ENCODE measurements around the gene BMPR1B. TPM values are rescaled to one million over a fixed set of nuclear protein-coding genes. Genes with fewer than 3 reads are reported as not detected.

Gene BMPR1B
- total RNA-seq = 42.5 TPM

DNA sequence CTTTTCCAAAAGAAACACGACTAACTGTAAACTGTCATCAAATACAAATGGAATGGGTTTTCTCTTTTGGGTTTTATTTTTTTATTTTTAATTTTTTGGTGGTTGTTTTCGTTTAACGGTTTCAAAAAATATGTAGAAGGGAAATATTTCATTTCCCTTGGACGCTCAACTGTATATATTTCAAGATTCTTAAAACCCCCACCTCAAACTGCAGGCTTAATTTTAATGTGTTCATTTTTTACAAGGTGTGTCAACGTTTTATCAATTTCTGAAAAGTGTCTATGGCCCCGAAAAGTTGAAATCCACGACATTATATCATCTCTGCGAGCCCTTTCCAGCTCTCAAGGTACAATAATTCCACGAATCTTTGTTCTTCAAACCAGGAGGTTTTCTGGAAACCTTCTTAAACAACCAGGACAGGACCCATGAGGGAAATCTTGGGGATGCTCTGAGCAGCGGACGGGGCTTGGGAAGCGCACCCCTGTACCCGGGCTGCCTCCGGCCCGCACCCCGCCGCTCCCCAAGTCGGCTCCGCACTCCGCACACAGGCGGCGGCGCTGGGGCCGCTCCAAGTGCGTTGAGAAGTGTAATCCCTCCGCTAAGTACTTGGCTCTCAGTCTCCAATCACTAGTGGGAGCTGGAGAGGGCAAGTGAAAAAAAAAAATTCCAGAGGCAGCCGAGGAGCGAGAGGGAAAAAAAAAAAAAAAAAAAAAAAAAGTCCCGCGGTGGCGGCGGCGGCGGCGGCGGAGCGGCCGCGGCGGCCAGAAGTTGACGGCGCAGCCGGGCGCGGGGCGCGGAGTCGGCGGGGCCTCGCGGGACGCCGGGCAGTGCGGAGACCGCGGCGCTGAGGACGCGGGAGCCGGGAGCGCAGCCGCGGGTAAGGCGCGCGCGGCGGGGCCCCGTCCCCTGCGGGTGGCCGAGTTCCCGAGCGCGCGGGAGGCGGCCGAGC, at the start of gene BMPR1B:
Gene BMPR1B (plus strand): TSS at position 764 of the 949 bp plus-strand sequence. CDS start 346,470 bp downstream, outside the sequence.
- DNase-seq = peak; percentile 85

DNA sequence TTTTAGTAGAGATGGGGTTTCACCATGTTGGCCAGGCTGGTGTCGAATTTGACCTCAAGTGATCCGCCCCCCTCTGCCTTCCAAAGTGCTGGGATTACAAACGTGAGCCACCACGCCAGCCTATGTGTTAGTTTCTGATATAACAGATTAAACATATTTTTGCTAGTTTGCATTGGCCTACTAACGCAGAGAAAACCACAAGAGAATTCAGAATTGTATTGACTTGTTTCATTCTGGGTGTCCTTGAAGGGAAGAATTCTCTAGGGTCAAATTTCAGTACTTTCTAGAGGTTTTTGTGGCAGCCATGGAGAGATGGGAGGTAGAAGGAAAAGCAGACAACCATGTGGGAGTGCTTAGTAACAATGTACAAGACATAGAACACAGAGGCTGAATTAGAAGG, 46.1 kb upstream of the BMPR1B start:
- no peak for DNase-seq

- DNase-seq = no peak
Measured at GRCh38 chr4:94714365-94715160, 43.2 kb upstream of the BMPR1B start.

DNA sequence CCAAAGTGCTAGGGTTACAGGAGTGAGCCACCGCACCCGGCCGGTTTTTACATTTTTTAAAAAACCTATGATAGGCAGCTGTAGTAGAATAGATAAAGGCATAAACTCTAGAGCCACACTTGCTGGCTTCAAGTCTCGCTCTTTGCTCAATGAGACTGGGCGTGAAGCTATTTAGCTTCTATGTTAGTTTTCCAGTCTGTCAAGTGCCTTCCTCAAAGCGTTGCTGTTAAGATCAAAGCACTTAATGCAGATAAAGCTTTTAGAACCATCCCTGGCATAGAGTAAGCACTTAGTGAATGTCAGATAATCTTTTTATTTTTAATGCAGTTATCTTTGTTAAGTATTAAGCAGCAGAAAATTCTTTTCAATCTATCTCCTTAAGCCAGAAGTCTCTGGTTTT, 42.0 kb upstream of the BMPR1B start:
- no peak for DNase-seq

DNA sequence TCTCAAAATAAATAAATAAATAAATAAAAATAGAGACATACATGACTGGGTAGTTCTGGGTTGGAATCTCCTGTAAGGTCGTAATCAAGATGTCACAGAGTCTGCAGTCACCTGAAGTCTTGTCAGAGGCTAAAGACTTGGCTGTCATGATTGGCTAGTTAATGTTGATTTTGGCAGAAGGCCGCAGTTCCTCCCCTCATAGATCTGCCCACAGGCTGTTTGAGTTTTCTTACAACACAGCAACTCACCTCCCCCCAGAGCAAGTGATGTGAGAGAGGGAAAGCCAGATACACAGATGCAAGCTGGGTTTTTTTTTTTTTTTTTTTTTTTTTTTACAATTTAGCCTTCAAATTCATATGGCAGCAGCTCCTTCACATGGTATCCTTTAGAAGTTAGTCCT, 36.4 kb upstream of the BMPR1B start:
- no peak for DNase-seq

GRCh38 chr4:94722270-94722669, 35.5 kb upstream of the BMPR1B start:
- DNase-seq = no peak

DNA sequence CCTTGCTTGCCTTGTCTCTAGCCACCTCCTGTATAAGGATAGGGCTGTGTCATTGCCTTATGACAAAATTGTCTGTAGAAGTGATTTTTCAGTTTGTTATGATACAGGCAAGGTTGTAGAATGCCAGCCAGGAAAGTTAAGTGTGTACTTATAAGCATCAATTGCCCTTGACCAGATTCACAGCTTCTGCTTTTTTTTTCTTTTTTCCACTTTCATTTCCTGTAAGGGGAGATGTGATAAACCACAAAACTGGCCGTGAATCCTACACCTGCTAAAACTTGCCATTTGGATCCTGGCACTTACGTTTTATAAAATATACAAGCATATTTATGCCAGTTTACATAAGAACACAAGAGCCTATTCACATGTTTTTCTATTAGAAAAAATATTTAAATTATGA, 35.0 kb upstream of the BMPR1B start:
- DNase-seq = no peak

DNA sequence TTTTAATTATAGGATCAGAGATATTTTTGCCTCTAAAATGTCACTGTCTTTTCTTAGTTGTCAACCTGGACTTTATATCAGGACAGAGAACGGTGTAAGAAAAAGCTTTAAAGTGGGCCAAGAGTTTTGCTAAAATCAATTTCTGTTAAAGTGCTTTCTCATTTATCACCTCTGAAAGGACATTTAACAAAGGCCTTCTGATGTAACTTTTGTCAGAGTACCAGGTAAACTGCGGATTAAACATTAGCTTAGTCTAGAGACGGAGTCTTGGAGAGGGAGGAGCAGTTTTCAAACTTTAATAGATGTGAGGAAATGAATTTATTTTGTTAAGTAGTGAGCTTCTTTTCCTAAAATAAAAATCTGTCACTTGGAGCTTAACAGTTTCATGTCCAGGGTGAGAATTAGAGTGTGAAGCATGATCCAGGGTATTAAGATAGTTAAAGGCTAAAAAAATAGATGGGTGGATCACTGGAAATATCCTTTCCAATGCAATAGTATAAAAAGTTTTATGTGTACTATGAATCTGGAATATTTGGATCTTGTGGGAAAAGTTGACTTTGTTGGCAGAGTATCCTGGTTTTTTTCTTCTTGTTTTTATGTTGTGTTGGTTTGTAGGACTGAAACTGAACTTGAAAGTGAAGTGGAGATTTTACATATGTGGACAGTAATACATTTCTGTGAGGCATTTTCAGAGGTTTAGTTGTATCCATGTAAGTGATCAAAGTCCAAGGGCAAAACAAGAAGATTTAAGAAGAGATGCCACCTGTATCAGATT, 33.6 kb upstream of the BMPR1B start:
- no peak for DNase-seq

DNA sequence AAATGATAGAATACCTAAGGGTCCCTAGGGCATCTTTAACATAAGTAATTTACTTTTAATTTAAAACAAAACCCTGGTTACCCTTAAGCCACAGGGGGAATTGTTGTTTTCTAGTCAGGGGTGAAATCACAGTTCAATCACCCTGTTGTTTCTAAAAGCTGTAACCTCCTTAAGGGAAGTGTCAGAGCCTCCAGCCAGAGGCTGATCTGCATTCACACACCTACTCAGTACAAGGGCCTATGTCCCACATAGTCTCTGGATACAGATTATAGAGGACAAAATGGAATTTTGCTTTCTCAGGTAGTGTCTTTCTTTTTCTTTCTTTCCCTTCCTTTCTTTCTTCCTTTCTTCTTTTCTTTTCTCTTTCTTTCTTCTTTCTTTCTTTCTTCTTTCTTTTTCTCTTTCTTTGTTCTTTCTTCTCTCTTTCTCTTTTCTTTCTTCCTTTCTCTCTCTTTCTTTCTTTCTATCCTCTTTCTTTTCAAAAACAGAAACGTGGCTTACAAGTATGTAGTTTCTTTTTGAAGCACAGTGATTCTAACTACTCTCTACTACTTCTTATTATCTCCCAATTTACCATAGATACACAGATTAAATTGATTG, 31.1 kb upstream of the BMPR1B start:
- DNase-seq = no peak

- no peak for DNase-seq
Measured at GRCh38 chr4:94728056-94728766, 29.5 kb upstream of the BMPR1B start.

DNA sequence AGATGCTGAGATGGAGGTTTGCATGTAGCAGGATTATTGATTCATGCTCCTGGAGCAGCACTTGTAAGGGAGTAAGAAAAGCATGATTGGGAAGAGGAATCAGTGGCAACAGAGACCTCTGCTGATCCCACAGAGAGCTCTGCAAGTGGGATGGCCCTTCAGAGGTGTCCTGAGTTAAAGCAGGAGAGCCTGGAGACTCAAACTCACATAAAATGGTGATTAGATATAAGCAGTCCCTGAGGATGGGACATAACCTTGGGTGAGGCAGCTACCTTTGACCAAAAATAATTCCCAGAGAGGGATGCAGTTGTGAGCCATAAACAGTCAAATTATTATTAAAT, 25.4 kb upstream of the BMPR1B start:
- DNase-seq = no peak

DNA sequence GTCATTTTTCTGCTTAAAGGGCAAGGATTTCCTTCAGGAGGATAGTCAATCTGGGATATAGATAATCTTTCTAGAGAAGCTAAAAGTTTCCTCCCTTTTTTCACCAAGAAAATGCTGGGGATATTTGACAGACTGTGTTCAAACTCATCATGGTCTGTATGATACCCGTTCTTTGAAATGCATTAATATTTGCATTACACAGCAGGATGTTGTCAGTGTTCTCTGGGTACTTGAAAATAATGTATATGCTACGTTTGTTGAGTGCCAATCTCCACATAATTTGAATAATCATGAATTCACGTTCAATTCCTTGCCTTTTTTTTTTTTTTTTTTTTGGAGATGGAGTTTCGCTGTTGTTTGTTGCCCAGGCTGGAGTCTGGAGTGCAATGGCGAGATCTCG, 18.0 kb upstream of the BMPR1B start:
- no peak for DNase-seq

GRCh38 chr4:94741304-94741703, 16.5 kb upstream of the BMPR1B start:
- DNase-seq = no peak

- DNase-seq = no peak
Measured at GRCh38 chr4:94743838-94744237, 13.9 kb upstream of the BMPR1B start.

- DNase-seq = no peak
Measured at GRCh38 chr4:94744850-94745249, 12.9 kb upstream of the BMPR1B start.

GRCh38 chr4:94746746-94747145, 11.0 kb upstream of the BMPR1B start:
- no peak for DNase-seq

DNA sequence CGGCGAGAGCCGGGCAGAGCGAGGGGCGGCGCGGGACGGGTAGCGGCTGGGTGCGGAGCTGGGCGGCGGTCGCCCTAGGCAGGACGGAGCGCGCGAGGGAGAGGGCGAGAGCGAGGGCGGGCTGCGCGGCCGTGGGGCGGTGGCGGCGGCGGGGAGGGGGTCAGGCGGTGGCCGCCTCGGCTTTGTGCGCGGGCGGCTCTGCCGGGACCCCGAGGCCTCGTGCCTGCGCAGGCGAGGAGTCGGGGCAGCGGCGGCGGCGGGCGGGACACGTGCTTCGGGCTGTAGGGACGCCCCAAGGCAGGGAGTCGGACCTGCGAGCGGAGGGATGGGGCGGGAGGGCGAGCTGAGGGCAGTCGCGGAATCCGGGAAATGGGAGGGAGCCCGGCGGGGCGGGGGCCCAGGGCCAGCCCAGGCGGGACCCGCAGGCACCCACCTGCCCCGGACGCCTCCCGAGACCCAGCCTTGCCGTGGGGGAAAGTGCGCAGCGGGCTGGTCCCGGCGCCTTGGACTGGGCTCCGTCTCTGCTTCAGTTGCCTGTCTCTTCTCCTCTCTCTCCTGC, 465 bp downstream of the BMPR1B start:
- peak; percentile 72 for DNase-seq

- peak; percentile 48 for DNase-seq
Measured at GRCh38 chr4:94758700-94759399, 1.1 kb downstream of the BMPR1B start.

DNA sequence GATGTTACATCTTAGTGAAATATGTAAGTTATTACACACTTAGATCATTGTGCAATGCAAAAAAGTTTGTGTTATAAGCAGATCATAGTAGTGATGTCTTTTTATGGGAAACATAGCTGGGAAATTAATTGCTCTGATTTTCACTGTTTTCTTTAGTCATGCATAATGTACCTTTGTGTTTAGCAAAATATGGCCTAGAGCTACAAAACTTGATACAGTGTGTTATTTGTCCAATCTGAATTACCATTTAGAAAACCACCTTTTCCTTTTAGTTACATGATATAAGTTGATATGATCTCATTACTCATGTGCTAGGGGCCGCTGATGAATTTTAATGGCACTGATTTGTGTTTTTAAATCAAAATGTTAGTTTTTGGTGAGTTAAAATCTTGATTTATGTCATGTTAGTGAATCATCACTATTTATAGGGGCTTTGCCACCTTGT, 2.0 kb downstream of the BMPR1B start:
- DNase-seq = no peak

GRCh38 chr4:94762326-94762725, 4.6 kb downstream of the BMPR1B start:
- DNase-seq = no peak
